Nephron progenitor cell (in vitro differentiated cells): ENCODE measurements around the gene CUL3.
"Not testable (repeated sequence)": the region's sequence is repeated elsewhere in the genome, so short reads cannot be mapped to it uniquely, and the experiment has no call there.

ENCODE experiments used
- DNase-seq: peaks from one replicate; pipeline ENCODE4 v3.0.0; 2021
- H3K27ac Mint-ChIP-seq: 2 replicates; pipeline ENCODE4 v1.8.0; 2021; ENCODE audit warnings: mild to moderate bottlenecking, moderate library complexity, mixed read lengths
- H3K27me3 Mint-ChIP-seq: 2 replicates; pipeline ENCODE4 v1.8.0; 2021; ENCODE audit warnings: mild to moderate bottlenecking, low read depth, mixed read lengths; ENCODE audit not compliant: poor library complexity
- H3K36me3 Mint-ChIP-seq: 2 replicates; pipeline ENCODE4 v1.8.0; 2021; ENCODE audit warnings: low read depth, mixed read lengths
- H3K4me1 Mint-ChIP-seq: 2 replicates; pipeline ENCODE4 v1.8.0; 2021; ENCODE audit warnings: mixed read lengths
- H3K4me3 Mint-ChIP-seq: 2 replicates; pipeline ENCODE4 v1.8.0; 2021; ENCODE audit warnings: mild to moderate bottlenecking, moderate library complexity, mixed read lengths
- H3K9me3 Mint-ChIP-seq: 2 replicates; pipeline ENCODE4 v1.8.0; 2021; ENCODE audit warnings: mild to moderate bottlenecking, moderate library complexity, mixed read lengths
- TF ChIP-seq, protein P1 (sequence below): fragments of 200-600 bp; sonication (generic); IDR thresholded peaks from 2 replicates; pipeline ENCODE4 v1.5.0; 2021; ENCODE audit warnings: antibody characterized with exemption

The CUL3 gene

DNA sequence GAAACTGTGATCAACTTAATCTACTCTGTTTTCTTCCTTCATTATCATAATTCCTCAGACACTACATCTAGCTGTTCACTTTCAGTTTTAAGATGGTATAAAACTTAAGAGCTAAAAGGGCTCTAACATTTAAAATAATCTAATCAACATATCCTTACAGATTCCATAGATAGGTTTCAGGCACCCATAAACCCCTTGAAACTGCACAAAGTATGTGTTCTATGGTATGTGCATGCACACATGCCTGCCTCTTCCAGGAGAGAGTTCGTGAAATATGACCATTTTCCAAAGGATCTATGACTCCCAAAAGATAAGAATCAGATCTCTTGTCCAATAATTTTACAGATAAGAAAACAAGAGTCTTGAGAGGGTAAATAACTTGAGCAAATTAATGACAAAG is 59.4 kb downstream of the CUL3 start:
- Mint-ChIP-seq H3K36me3 (peaks cover 66% of the 10 kb centered on the region), H3K4me3 (no peak overlapping the region), H3K9me3 (peaks cover 4% of the 10 kb centered on the region), H3K27me3 (peaks cover 2% of the 10 kb centered on the region), H3K27ac (peak overlapping the region; percentile 94), H3K4me1 (peaks cover 22% of the 10 kb centered on the region)
- TF ChIP-seq, protein P1, sequence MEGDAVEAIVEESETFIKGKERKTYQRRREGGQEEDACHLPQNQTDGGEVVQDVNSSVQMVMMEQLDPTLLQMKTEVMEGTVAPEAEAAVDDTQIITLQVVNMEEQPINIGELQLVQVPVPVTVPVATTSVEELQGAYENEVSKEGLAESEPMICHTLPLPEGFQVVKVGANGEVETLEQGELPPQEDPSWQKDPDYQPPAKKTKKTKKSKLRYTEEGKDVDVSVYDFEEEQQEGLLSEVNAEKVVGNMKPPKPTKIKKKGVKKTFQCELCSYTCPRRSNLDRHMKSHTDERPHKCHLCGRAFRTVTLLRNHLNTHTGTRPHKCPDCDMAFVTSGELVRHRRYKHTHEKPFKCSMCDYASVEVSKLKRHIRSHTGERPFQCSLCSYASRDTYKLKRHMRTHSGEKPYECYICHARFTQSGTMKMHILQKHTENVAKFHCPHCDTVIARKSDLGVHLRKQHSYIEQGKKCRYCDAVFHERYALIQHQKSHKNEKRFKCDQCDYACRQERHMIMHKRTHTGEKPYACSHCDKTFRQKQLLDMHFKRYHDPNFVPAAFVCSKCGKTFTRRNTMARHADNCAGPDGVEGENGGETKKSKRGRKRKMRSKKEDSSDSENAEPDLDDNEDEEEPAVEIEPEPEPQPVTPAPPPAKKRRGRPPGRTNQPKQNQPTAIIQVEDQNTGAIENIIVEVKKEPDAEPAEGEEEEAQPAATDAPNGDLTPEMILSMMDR = no peak
- DNase-seq = no peak

- TF ChIP-seq, protein P1 = no peak
- no peak for DNase-seq
Observed at GRCh38 chr2:224524657-224525056, 60.5 kb downstream of the CUL3 start.

DNA sequence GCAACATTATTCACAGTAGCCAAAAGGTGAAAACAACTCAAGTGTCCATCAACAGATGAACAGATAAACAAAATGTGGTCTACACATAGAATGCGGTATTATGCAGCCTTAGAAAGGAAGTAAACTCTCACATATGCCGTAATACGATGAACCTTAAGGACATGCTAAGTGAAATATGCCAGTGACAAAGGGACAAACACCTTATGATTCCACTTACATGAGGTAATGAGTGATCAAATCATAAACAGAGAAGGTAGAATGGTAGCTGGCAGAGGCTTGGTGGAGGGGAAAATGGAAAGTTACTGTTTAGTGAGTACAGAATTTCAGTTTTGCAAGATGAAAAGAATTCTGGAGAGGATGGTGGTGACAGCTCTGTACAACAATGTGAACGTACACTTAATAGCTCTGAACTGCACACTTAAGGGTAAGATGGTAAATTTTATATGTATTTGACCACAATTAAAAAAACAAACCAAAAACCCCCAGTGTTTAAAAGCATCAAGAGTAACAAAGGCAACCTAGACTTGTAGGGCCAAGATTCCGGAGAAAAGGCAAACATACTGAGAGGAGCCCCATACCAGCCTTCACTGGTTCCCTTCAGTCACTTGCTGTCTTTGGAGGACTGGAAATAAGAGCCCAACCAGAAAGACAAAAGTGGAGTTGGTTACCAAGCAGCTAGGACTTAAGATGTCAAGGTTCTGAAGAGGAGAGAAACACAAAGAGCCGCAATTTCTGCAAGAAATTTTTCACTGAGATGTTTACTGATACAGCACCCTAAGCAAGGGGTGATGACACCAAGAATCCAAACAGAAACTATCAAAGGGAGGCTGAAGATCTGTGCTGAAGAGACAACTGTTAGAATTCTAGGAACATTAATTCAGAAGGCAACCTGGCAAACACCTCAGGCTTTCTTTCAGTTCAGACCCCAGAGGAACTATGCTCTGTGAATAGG is 61.3 kb downstream of the CUL3 start:
- DNase-seq = no peak
- Mint-ChIP-seq H3K27ac (peak overlapping the region; percentile 91), H3K36me3 (peaks cover 53% of the 10 kb centered on the region), H3K4me3 (no peak overlapping the region), H3K27me3 (no peaks in the 10 kb centered on the region), H3K9me3 (peaks cover 4% of the 10 kb centered on the region), H3K4me1 (peaks cover 22% of the 10 kb centered on the region)
- TF ChIP-seq, protein P1 = no peak

More at GRCh38 chr2:224524657-224525056, 60.5 kb downstream of the CUL3 start:
- peaks cover 22% of the 10 kb centered on the region for H3K4me1 Mint-ChIP-seq
- H3K27ac Mint-ChIP-seq = peak overlapping the region; percentile 91
- peaks cover 4% of the 10 kb centered on the region for H3K9me3 Mint-ChIP-seq
- H3K27me3 Mint-ChIP-seq = no peaks in the 10 kb centered on the region
- peaks cover 60% of the 10 kb centered on the region for H3K36me3 Mint-ChIP-seq
- H3K4me3 Mint-ChIP-seq = no peak overlapping the region

DNA sequence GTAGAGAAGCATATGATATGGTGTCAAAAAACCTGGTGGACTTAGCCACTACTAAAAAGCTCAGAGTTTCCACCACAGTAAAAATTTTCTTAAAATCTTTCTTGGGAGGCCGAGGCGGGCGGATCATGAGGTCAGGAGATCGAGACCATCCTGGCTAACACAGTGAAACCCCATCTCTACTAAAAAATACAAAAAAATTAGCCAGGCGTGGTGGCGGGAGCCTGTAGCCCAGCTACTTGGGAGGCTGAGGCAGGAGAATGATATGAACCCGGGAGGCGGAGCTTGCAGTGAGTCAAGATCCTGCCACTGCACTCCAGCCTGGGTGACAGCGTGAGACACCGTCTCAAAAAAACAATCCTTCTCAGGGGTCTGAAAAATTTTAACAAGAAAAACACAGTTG is 62.7 kb downstream of the CUL3 start:
- not testable (repeated sequence) for H3K27me3 Mint-ChIP-seq, H3K27ac Mint-ChIP-seq
- peaks cover 50% of the 10 kb centered on the region for H3K36me3 Mint-ChIP-seq

GRCh38 chr2:224520064-224520463 is 65.1 kb downstream of the CUL3 start:
- DNase-seq = no peak
- H3K27me3 Mint-ChIP-seq = no peaks in the 10 kb centered on the region
- H3K9me3 Mint-ChIP-seq = peaks cover 8% of the 10 kb centered on the region
- TF ChIP-seq, protein P1 = no peak
- H3K27ac Mint-ChIP-seq = no peak overlapping the region
- H3K36me3 Mint-ChIP-seq = peaks cover 61% of the 10 kb centered on the region
- H3K4me3 Mint-ChIP-seq = no peak overlapping the region
- H3K4me1 Mint-ChIP-seq = peaks cover 9% of the 10 kb centered on the region

More for the DNA sequence above, 62.7 kb downstream of the CUL3 start:
- H3K4me1 Mint-ChIP-seq = peaks cover 13% of the 10 kb centered on the region
- not testable (repeated sequence) for DNase-seq, H3K4me3 Mint-ChIP-seq, H3K9me3 Mint-ChIP-seq

DNA sequence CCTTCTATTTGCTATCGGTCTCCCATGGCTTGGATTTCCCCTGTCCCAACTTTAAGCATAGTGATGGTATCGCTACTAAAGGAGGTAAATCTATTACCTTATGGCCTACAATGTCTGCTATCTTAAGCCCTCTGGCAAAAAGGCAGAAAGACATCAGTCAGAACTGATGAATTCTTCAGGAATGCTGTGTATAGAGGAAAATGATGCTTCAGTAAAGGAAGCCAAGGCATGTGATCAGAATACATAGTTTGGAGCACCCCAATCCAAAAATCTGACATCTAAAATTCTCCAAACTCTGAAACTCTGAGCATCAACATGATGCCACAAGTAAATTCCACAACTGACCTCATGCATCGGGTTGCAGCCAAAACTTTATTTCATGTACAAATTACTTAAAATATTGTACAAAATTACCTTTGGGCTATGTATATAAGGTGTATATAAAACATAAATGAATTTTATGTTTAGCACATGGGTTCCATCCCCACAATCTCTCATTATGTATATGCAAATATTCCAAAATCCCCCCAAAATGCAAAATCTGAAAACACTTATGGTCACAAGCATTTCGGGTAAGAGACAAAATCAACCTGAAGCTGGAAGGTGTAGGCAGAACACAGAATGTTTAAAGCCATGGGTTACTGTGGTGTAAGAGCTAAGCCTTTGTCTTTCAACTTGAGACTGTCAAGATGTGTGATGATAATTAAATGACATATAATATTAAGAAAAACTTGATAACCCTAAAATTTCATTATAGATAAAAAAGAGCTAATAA is 66.2 kb downstream of the CUL3 start:
- H3K27ac Mint-ChIP-seq = no peak overlapping the region

More for the DNA sequence above, 66.2 kb downstream of the CUL3 start:
- H3K9me3 Mint-ChIP-seq = peaks cover 8% of the 10 kb centered on the region
- H3K4me3 Mint-ChIP-seq = no peak overlapping the region
- TF ChIP-seq, protein P1 = no peak
- DNase-seq = no peak
- peaks cover 59% of the 10 kb centered on the region for H3K36me3 Mint-ChIP-seq
- H3K27me3 Mint-ChIP-seq = no peaks in the 10 kb centered on the region
- peaks cover under 1% of the 10 kb centered on the region for H3K4me1 Mint-ChIP-seq
